ENCODE data around the gene NKX2-4.
"Not testable (repeated sequence)": the region's sequence is repeated elsewhere in the genome, so short reads cannot be mapped to it uniquely, and the experiment has no call there.

The NKX2-4 gene

GRCh38 chr20:21393816-21394519, 3.4 kb downstream of the NKX2-4 start:
- no peak for DNase-seq

GRCh38 chr20:21393166-21393565, 4.2 kb downstream of the NKX2-4 start:
- no peak for DNase-seq

GRCh38 chr20:21391972-21392352, 5.4 kb downstream of the NKX2-4 start:
- no peak for DNase-seq

- DNase-seq, result no peak
These were observed 5.9 kb downstream of the NKX2-4 start for GRCh38 chr20:21391185-21391971.

GRCh38 chr20:21390768-21391167, 6.6 kb downstream of the NKX2-4 start:
- no peak for DNase-seq

GRCh38 chr20:21389368-21389767, 8.0 kb downstream of the NKX2-4 start:
- no peak for DNase-seq

- no peak for DNase-seq
These were observed 8.8 kb downstream of the NKX2-4 start for GRCh38 chr20:21388566-21388965.

GRCh38 chr20:21387528-21387927, 9.8 kb downstream of the NKX2-4 start:
- DNase-seq, result no peak

- no peak for DNase-seq
These were observed 11.2 kb downstream of the NKX2-4 start for GRCh38 chr20:21386111-21386510.

GRCh38 chr20:21384308-21384892, 12.9 kb downstream of the NKX2-4 start:
- DNase-seq, result no peak

GRCh38 chr20:21381619-21382018, 15.7 kb downstream of the NKX2-4 start:
- DNase-seq, result no peak

GRCh38 chr20:21380711-21381110, 16.6 kb downstream of the NKX2-4 start:
- DNase-seq, result peak; percentile 13

- DNase-seq, result no peak
These were observed 19.1 kb downstream of the NKX2-4 start for GRCh38 chr20:21378259-21378658.

GRCh38 chr20:21377701-21378100, 19.6 kb downstream of the NKX2-4 start:
- DNase-seq, result no peak

- no peak for DNase-seq
These were observed 20.7 kb downstream of the NKX2-4 start for GRCh38 chr20:21376626-21377025.

GRCh38 chr20:21373436-21373835, 23.9 kb downstream of the NKX2-4 start:
- DNase-seq, result no peak

- DNase-seq, result no peak
These were observed 25.3 kb downstream of the NKX2-4 start for GRCh38 chr20:21372016-21372415.

GRCh38 chr20:21371193-21371592, 26.1 kb downstream of the NKX2-4 start:
- DNase-seq, result no peak

- DNase-seq, result no peak
These were observed 28.5 kb downstream of the NKX2-4 start for GRCh38 chr20:21368791-21369190.

GRCh38 chr20:21366273-21366672, 31.1 kb downstream of the NKX2-4 start:
- DNase-seq, result not testable (repeated sequence)

- no peak for DNase-seq
These were observed 31.6 kb downstream of the NKX2-4 start for GRCh38 chr20:21365771-21366170.

- no peak for DNase-seq
These were observed 32.9 kb downstream of the NKX2-4 start for GRCh38 chr20:21364413-21364812.

GRCh38 chr20:21361266-21361665, 36.1 kb downstream of the NKX2-4 start:
- no peak for DNase-seq

- no peak for DNase-seq
These were observed 36.6 kb downstream of the NKX2-4 start for GRCh38 chr20:21360705-21361104.

Measured in fibroblast of skin of scalp (primary cell).